ENCODE results near the gene FOSB.

GRCh38 chr19:45509692-45510015, 41.9 kb downstream of the FOSB start:
- TF ChIP-seq, protein P1, sequence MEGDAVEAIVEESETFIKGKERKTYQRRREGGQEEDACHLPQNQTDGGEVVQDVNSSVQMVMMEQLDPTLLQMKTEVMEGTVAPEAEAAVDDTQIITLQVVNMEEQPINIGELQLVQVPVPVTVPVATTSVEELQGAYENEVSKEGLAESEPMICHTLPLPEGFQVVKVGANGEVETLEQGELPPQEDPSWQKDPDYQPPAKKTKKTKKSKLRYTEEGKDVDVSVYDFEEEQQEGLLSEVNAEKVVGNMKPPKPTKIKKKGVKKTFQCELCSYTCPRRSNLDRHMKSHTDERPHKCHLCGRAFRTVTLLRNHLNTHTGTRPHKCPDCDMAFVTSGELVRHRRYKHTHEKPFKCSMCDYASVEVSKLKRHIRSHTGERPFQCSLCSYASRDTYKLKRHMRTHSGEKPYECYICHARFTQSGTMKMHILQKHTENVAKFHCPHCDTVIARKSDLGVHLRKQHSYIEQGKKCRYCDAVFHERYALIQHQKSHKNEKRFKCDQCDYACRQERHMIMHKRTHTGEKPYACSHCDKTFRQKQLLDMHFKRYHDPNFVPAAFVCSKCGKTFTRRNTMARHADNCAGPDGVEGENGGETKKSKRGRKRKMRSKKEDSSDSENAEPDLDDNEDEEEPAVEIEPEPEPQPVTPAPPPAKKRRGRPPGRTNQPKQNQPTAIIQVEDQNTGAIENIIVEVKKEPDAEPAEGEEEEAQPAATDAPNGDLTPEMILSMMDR (IDR thresholded peaks at IDR 0.05; ENCODE audit: extremely low read depth in 1 of 2, insufficient read depth in 1 of 2, low read depth in 1 of 2, low read length in 2 of 2) = no peak
- TF ChIP-seq POLR2A (IDR thresholded peaks at IDR 0.05; ENCODE audit: low read depth, low read length) = no peak
- no peak for TF ChIP-seq EZH2 (IDR thresholded peaks at IDR 0.05; ENCODE audit: borderline replicate concordance, low read depth, low read length, severe bottlenecking)
- TF ChIP-seq, protein P2, sequence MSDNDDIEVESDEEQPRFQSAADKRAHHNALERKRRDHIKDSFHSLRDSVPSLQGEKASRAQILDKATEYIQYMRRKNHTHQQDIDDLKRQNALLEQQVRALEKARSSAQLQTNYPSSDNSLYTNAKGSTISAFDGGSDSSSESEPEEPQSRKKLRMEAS (IDR thresholded peaks at IDR 0.05; ENCODE audit: insufficient read depth, insufficient read length) = no peak
- no peak for TF ChIP-seq POLR2AphosphoS5 (IDR thresholded peaks at IDR 0.05; ENCODE audit: insufficient read depth, low read depth, low read length)
- TF ChIP-seq GATA2 (IDR thresholded peaks at IDR 0.05; ENCODE audit: insufficient read depth, insufficient read length, low read depth, low read length) = no peak
- no peak for TF ChIP-seq FOS (IDR thresholded peaks at IDR 0.05; ENCODE audit: borderline replicate concordance, insufficient read depth, low read length)

Measured in endothelial cell of umbilical vein (primary cell).